Endothelial cell of coronary artery (primary cell): ENCODE data around the gene CASKIN1. TPM values are rescaled to one million over a fixed set of nuclear protein-coding genes. Genes with fewer than 3 reads are reported as not detected.

Source experiments
- total RNA-seq: library from RNA; depleted of rRNA; stranded (reverse); fragments of >200 nt; gene quantifications from 2 replicates; pipeline ENCODE4 v1.2.3, GENCODE V29; 2014

The CASKIN1 gene
- 0.19 and 0.54 TPM in 2 replicates for total RNA-seq

GRCh38 chr16:2196162-2196980 is at the start of gene CASKIN1:
Gene CASKIN1, minus strand, starts transcription at chr16:2196605. Its CDS starts 173 bp downstream, at chr16:2196432.

GRCh38 chr16:2236337-2237101 is 40.1 kb upstream of the CASKIN1 start, which contains the start of gene DNASE1L2:
Gene DNASE1L2, plus strand, starts transcription at chr16:2236444. Its CDS starts 373 bp downstream, at chr16:2236817.

GRCh38 chr16:2223221-2223941 is 27.0 kb upstream of the CASKIN1 start, which contains the start of gene E4F1:
Gene E4F1, plus strand, starts transcription at chr16:2223591. Its CDS starts 23 bp downstream, at chr16:2223614.

GRCh38 chr16:2214719-2214968 is 18.2 kb upstream of the CASKIN1 start, which contains the start of gene PGP:
Gene PGP, minus strand, starts transcription at chr16:2214840. Its CDS starts 63 bp downstream, at chr16:2214777.

GRCh38 chr16:2210386-2211365 is 14.3 kb upstream of the CASKIN1 start, which contains the start of gene BRICD5:
Gene BRICD5, minus strand, starts transcription at chr16:2210863. Its CDS starts 30 bp downstream, at chr16:2210833.

GRCh38 chr16:2205104-2205966 is 8.9 kb upstream of the CASKIN1 start, which contains the start of gene MLST8:
Gene MLST8, plus strand, starts transcription at chr16:2205454. Its CDS starts 632 bp downstream, at chr16:2206086.

GRCh38 chr16:2155091-2155950 is 41.1 kb downstream of the CASKIN1 start, which contains the start of gene TRAF7:
Gene TRAF7, plus strand, starts transcription at chr16:2155782. Its CDS starts 8,139 bp downstream, at chr16:2163921.

GRCh38 chr16:2147981-2148671 is 48.3 kb downstream of the CASKIN1 start, which contains the start of gene RAB26:
Gene RAB26, plus strand, starts transcription at chr16:2148625. Its CDS starts 159 bp downstream, at chr16:2148784.

GRCh38 chr16:2135770-2136490 is 60.5 kb downstream of the CASKIN1 start, which contains the start of gene PKD1:
Gene PKD1, minus strand, starts transcription at chr16:2135898. Its CDS starts 209 bp downstream, at chr16:2135689.

Other genes starting within 250 kb of the CASKIN1 start
- gene RPL3L, start 241.9 kb downstream of the CASKIN1 start, total RNA-seq = not detected in 2 replicates
- 149 and 206 TPM in 2 replicates for gene NDUFB10, start 237.1 kb downstream of the CASKIN1 start, total RNA-seq
- gene RPS2, start 231.8 kb downstream of the CASKIN1 start, total RNA-seq = 3,397 and 3,624 TPM in 2 replicates
- not detected in 2 replicates for gene RNF151, start 229.7 kb downstream of the CASKIN1 start, total RNA-seq
- 45.6 and 49.4 TPM in 2 replicates for gene TBL3, start 224.6 kb downstream of the CASKIN1 start, total RNA-seq
- gene NOXO1, start 215.1 kb downstream of the CASKIN1 start, total RNA-seq = not detected in 2 replicates
- gene GFER, start 212.4 kb downstream of the CASKIN1 start, total RNA-seq = 12.8 and 14.6 TPM in 2 replicates
- 2.0 and 2.9 TPM in 2 replicates for gene SYNGR3, start 206.6 kb downstream of the CASKIN1 start, total RNA-seq
- gene ZNF598, start 186.8 kb downstream of the CASKIN1 start, total RNA-seq = 17.7 and 23.6 TPM in 2 replicates
- gene NPW, start 176.8 kb downstream of the CASKIN1 start, total RNA-seq = 0.18 and 0.38 TPM in 2 replicates
- gene NHERF2, start 169.7 kb downstream of the CASKIN1 start, total RNA-seq = 63.8 and 66.9 TPM in 2 replicates
- gene NTHL1, start 148.8 kb downstream of the CASKIN1 start, total RNA-seq = 49.3 and 52.5 TPM in 2 replicates
- 44.4 and 54.6 TPM in 2 replicates for gene TSC2, start 148.6 kb downstream of the CASKIN1 start, total RNA-seq
- 38.1 and 102 TPM in 2 replicates for gene PKD1, start 60.7 kb downstream of the CASKIN1 start, total RNA-seq
- 0.75 and 1.3 TPM in 2 replicates for gene RAB26, start 48.0 kb downstream of the CASKIN1 start, total RNA-seq
- gene TRAF7, start 40.8 kb downstream of the CASKIN1 start, total RNA-seq = 88.0 and 89.5 TPM in 2 replicates
- 13.2 and 19.7 TPM in 2 replicates for gene MLST8, start 8.8 kb upstream of the CASKIN1 start, total RNA-seq
- 1.6 and 2.4 TPM in 2 replicates for gene BRICD5, start 14.3 kb upstream of the CASKIN1 start, total RNA-seq
- gene PGP, start 18.2 kb upstream of the CASKIN1 start, total RNA-seq = 14.3 and 16.6 TPM in 2 replicates
- gene E4F1, start 27.0 kb upstream of the CASKIN1 start, total RNA-seq = 29.4 and 32.5 TPM in 2 replicates
- gene DNASE1L2, start 39.8 kb upstream of the CASKIN1 start, total RNA-seq = 0.27 and 0.94 TPM in 2 replicates
- gene ECI1, start 55.0 kb upstream of the CASKIN1 start, total RNA-seq = 25.1 and 25.7 TPM in 2 replicates
- 58.7 and 63.5 TPM in 2 replicates for gene RNPS1, start 71.5 kb upstream of the CASKIN1 start, total RNA-seq
- 18.0 and 26.5 TPM in 2 replicates for gene ABCA3, start 144.1 kb upstream of the CASKIN1 start, total RNA-seq
- 17.1 and 40.8 TPM in 2 replicates for gene CCNF, start 232.8 kb upstream of the CASKIN1 start, total RNA-seq